Activated CD4-positive, alpha-beta memory T cell treated with anti-CD3 and anti-CD28 coated beads for 36 hours (primary cell): ENCODE data around the gene C6orf136. TPM values are rescaled to one million over a fixed set of nuclear protein-coding genes. Genes with fewer than 3 reads are reported as not detected.

Experiments
- CTCF ChIA-PET: fragments of 350-600 bp; sonication (Branson Sonifier 250); formaldehyde crosslinking; loops from one replicate; lab custom pipeline; 2021; ENCODE audit warnings: antibody characterized with exemption, inconsistent platforms; lab: Charles Lee
- POLR2A ChIA-PET: fragments of 350-600 bp; sonication (Branson Sonifier 250); formaldehyde crosslinking; loops from one replicate; lab custom pipeline; 2021; ENCODE audit warnings: antibody characterized with exemption; lab: Charles Lee
- DNase-seq: peaks from one replicate; pipeline ENCODE4 v3.0.0-alpha.2; 2020
- H3K27ac Mint-ChIP-seq: one replicate; pipeline ENCODE4 v1.8.0; 2021; ENCODE audit warnings: mixed read lengths
- H3K27me3 Mint-ChIP-seq: one replicate; pipeline ENCODE4 v1.8.0; 2021; ENCODE audit warnings: mixed read lengths
- H3K36me3 Mint-ChIP-seq: one replicate; pipeline ENCODE4 v1.8.0; 2021; ENCODE audit warnings: mixed read lengths
- H3K4me1 Mint-ChIP-seq: one replicate; pipeline ENCODE4 v1.8.0; 2021; ENCODE audit warnings: low read depth, mixed read lengths
- H3K4me3 Mint-ChIP-seq: one replicate; pipeline ENCODE4 v1.8.0; 2021; ENCODE audit warnings: mild to moderate bottlenecking, mixed read lengths
- H3K9me3 Mint-ChIP-seq: one replicate; pipeline ENCODE4 v1.8.0; 2021; ENCODE audit warnings: mixed read lengths
- intact Hi-C: fragments of 100-400 bp; cut with micrococcal nuclease; formaldehyde crosslinking; loops from one replicate; pipeline ENCODE4 v1.15.1; 2023
- total RNA-seq, 2 experiments: library from RNA; stranded (reverse); gene quantifications; one replicate each; pipeline ENCODE4 v1.2.3, GENCODE V29; 2021

Gene C6orf136
- total RNA-seq, 2 experiments from 2014 or later, result 32.7 to 37.5 TPM

GRCh38 chr6:30611150-30611855, 35.6 kb upstream of the C6orf136 start:
- Mint-ChIP-seq H3K4me3 (no peak overlapping the region), H3K27ac (peak overlapping the region; percentile 62), H3K9me3 (no peaks in the 10 kb centered on the region), H3K36me3 (peaks cover 71% of the 10 kb centered on the region), H3K4me1 (peaks cover 71% of the 10 kb centered on the region), H3K27me3 (no peaks in the 10 kb centered on the region)
- intact Hi-C loops, result no loop called here
- ChIA-PET POLR2A (interaction anchor here (0.6 to 3.7 kb wide), 6 partner anchors 12 to 132 kb away, joined by 3 to 35 read pairs (median 4); partner anchors contain the start of genes ABCF1 and IER3), CTCF (interaction anchor here (0.6 to 4.2 kb wide), 11 partner anchors 13 to 476 kb away, joined by 3 to 22 read pairs (median 4); no protein-coding TSS in a partner anchor)
- DNase-seq, result no peak

GRCh38 chr6:30611856-30612194, 35.1 kb upstream of the C6orf136 start:
- intact Hi-C loops, result no loop called here

GRCh38 chr6:30612213-30612612, 34.7 kb upstream of the C6orf136 start:
- H3K4me3 Mint-ChIP-seq, result no peak overlapping the region
- POLR2A ChIA-PET, result interaction anchor here (0.6 to 3.7 kb wide), 7 partner anchors 13 to 123 kb away, joined by 3 to 35 read pairs (median 7); partner anchors contain the start of genes ABCF1, GNL1, MDC1 and PRR3
- CTCF ChIA-PET, result interaction anchor here (0.8 to 4.2 kb wide), 10 partner anchors 12 to 130 kb away, joined by 3 to 42 read pairs (median 8); partner anchors contain the start of gene PRR3
- peaks cover 4% of the 10 kb centered on the region for H3K27me3 Mint-ChIP-seq
- intact Hi-C loops, result no loop called here
- no peaks in the 10 kb centered on the region for H3K9me3 Mint-ChIP-seq
- no peak for DNase-seq
- peaks cover 75% of the 10 kb centered on the region for H3K36me3 Mint-ChIP-seq
- peaks cover 67% of the 10 kb centered on the region for H3K4me1 Mint-ChIP-seq
- peak overlapping the region; percentile 62 for H3K27ac Mint-ChIP-seq

More at GRCh38 chr6:30611856-30612194, 35.1 kb upstream of the C6orf136 start:
- H3K9me3 Mint-ChIP-seq, result no peaks in the 10 kb centered on the region
- peaks cover under 1% of the 10 kb centered on the region for H3K27me3 Mint-ChIP-seq
- H3K4me3 Mint-ChIP-seq, result no peak overlapping the region
- H3K27ac Mint-ChIP-seq, result peak overlapping the region; percentile 62
- H3K36me3 Mint-ChIP-seq, result peaks cover 71% of the 10 kb centered on the region
- H3K4me1 Mint-ChIP-seq, result peaks cover 67% of the 10 kb centered on the region
- ChIA-PET POLR2A (interaction anchor here (0.6 to 3.7 kb wide), 3 partner anchors 13 to 124 kb away, joined by 3 to 35 read pairs (median 8); partner anchors contain the start of gene ABCF1), CTCF (interaction anchor here (0.8 to 4.2 kb wide), 8 partner anchors 12 to 130 kb away, joined by 3 to 42 read pairs (median 8); no protein-coding TSS in a partner anchor)
- DNase-seq, result no peak

DNA sequence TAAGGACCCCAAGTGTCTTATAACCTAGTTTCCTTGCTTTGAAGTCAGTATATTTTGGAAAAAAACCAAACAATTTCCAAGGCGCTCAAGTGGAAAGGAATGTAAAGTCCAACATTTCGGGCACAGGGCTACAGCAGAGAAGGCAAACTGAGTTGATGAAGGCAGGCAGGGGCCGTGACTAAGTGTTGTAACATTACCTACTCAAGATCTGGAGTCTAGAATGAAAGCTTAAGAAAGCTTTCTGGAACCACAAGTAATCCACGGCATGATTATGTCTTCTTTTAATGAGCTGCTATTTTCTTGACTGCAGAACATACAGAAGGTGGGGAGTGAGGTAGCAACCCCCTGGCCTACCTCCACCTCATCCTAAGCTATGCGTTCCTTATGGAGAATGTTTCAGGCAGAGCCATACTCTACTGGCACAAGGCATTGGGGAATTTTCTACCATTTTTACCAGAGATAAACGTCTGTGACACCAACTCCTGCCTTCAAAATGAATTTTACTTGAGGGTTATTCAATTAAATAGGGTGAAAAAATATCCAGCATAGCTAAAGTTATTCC, 34.2 kb upstream of the C6orf136 start:
- peaks cover 62% of the 10 kb centered on the region for H3K4me1 Mint-ChIP-seq
- intact Hi-C loops, result loop anchor here (1.0 kb wide), 1 partner anchor 56 kb away; the partner anchor contains the start of gene GNL1
- peaks cover 5% of the 10 kb centered on the region for H3K27me3 Mint-ChIP-seq
- ChIA-PET CTCF (interaction anchor here (0.6 to 4.2 kb wide), 16 partner anchors 10 to 159 kb away, joined by 3 to 42 read pairs (median 8); partner anchors contain the start of genes ABCF1 and PRR3), POLR2A (interaction anchor here (0.7 to 3.7 kb wide), 13 partner anchors 14 to 287 kb away, joined by 3 to 41 read pairs (median 7); partner anchors contain the start of genes ABCF1, FLOT1, GNL1 and MDC1)
- no peak for DNase-seq
- H3K36me3 Mint-ChIP-seq, result peaks cover 74% of the 10 kb centered on the region
- H3K27ac Mint-ChIP-seq, result peak overlapping the region; percentile 98
- H3K9me3 Mint-ChIP-seq, result no peaks in the 10 kb centered on the region
- peak overlapping the region; percentile 97 for H3K4me3 Mint-ChIP-seq

- Mint-ChIP-seq H3K9me3 (no peaks in the 10 kb centered on the region), H3K4me3 (peak overlapping the region; percentile 97), H3K27me3 (peaks cover 5% of the 10 kb centered on the region), H3K27ac (peak overlapping the region; percentile 98), H3K4me1 (peaks cover 62% of the 10 kb centered on the region), H3K36me3 (peaks cover 74% of the 10 kb centered on the region)
- CTCF ChIA-PET, result interaction anchor here (0.6 to 4.2 kb wide), 15 partner anchors 10 to 209 kb away, joined by 3 to 42 read pairs (median 8); partner anchors contain the start of genes ABCF1 and PRR3
- POLR2A ChIA-PET, result interaction anchor here (0.7 to 3.7 kb wide), 15 partner anchors 15 to 287 kb away, joined by 3 to 41 read pairs (median 6); partner anchors contain the start of genes ABCF1, FLOT1, GNL1 and MDC1
- intact Hi-C loops, result loop anchor here (1.0 kb wide), 1 partner anchor 57 kb away; the partner anchor contains the start of gene GNL1
- DNase-seq, result no peak
Measured at GRCh38 chr6:30613251-30614043, 33.5 kb upstream of the C6orf136 start.

GRCh38 chr6:30614044-30614842, 32.7 kb upstream of the C6orf136 start:
- Mint-ChIP-seq H3K36me3 (peaks cover 70% of the 10 kb centered on the region), H3K4me3 (peak overlapping the region; percentile 97), H3K27me3 (peaks cover 5% of the 10 kb centered on the region), H3K9me3 (no peaks in the 10 kb centered on the region), H3K27ac (peak overlapping the region; percentile 98), H3K4me1 (peaks cover 61% of the 10 kb centered on the region)
- ChIA-PET POLR2A (interaction anchor here (0.7 to 3.7 kb wide), 24 partner anchors 10 to 289 kb away, joined by 3 to 41 read pairs (median 6); partner anchors contain the start of genes ABCF1, C6orf136, FLOT1 and GNL1), CTCF (interaction anchor here (0.6 to 4.2 kb wide), 19 partner anchors 12 to 261 kb away, joined by 3 to 42 read pairs (median 5); partner anchors contain the start of genes ABCF1 and TUBB)
- no peak for DNase-seq
- intact Hi-C loops, result no loop called here

- CTCF ChIA-PET, result interaction anchor here (0.7 to 4.2 kb wide), 14 partner anchors 11 to 261 kb away, joined by 3 to 42 read pairs (median 6); partner anchors contain the start of genes ABCF1 and TUBB
- H3K27ac Mint-ChIP-seq, result peak overlapping the region; percentile 98
- peak overlapping the region; percentile 97 for H3K4me3 Mint-ChIP-seq
- H3K4me1 Mint-ChIP-seq, result peaks cover 60% of the 10 kb centered on the region
- no peaks in the 10 kb centered on the region for H3K9me3 Mint-ChIP-seq
- peak; percentile 90 for DNase-seq
- H3K36me3 Mint-ChIP-seq, result peaks cover 70% of the 10 kb centered on the region
- H3K27me3 Mint-ChIP-seq, result peaks cover 5% of the 10 kb centered on the region
- intact Hi-C loops, result loop anchor here (5.0 kb wide), 5 partner anchors 73 to 882 kb away; partner anchors contain the start of genes HLA-C and MICB
- POLR2A ChIA-PET, result interaction anchor here (0.7 to 3.7 kb wide), 26 partner anchors 10 to 289 kb away, joined by 3 to 41 read pairs (median 6); partner anchors contain the start of genes ABCF1, C6orf136, GNL1 and IER3
Measured at GRCh38 chr6:30614843-30615218, 32.1 kb upstream of the C6orf136 start.

DNA sequence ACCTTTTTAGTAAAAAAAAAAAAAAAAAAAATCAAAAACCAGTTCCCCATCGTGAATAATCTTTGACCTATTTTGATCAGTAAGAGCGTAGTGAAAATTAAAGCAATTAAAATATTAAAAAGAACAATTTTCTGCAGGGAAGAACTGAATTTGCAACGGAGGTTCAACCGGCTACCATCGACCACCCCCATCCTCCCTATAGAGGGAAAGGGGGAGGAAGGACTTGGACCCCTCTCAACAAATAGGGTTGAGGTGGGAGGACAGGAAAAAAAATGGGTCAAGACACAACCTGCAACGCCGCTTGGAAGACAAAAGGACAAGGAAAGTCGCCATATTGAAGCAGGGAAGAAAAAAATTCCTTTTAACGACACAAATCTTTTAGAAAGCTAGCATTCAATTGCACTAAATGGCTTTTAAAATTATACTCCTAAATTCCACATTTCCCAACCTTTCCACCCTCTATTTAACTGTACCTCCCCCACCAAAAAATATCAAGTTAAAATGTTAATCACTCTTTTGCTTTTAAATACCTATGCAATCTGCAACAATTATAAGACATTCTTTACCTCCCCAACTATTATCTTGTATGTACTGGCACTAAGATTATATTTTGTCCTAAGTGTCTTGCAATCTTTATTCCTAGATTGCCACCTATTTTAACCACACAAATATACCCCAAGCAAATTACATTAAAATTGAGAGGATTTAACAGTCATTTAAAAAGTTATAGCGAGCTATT, 31.5 kb upstream of the C6orf136 start:
- POLR2A ChIA-PET, result interaction anchor here (0.7 to 3.7 kb wide), 27 partner anchors 9 to 290 kb away, joined by 3 to 41 read pairs (median 6); partner anchors contain the start of genes ABCF1, C6orf136, DHX16 and GNL1
- Mint-ChIP-seq H3K27ac (peak overlapping the region; percentile 98), H3K4me1 (peaks cover 55% of the 10 kb centered on the region), H3K36me3 (peaks cover 71% of the 10 kb centered on the region), H3K4me3 (peak overlapping the region; percentile 97), H3K9me3 (no peaks in the 10 kb centered on the region), H3K27me3 (peaks cover 5% of the 10 kb centered on the region)
- peak; percentile 42 for DNase-seq
- CTCF ChIA-PET, result interaction anchor here (0.7 to 4.2 kb wide), 13 partner anchors 11 to 260 kb away, joined by 3 to 42 read pairs (median 7); partner anchors contain the start of genes ABCF1 and TUBB
- intact Hi-C loops, result loop anchor here (5.0 kb wide), 5 partner anchors 73 to 882 kb away; partner anchors contain the start of genes HLA-C and MICB
